NCI-H1092 (cell line): ENCODE measurements around the gene FRYL.

ENCODE experiments used
- DNase-seq: peaks from one replicate; lab custom pipeline; 2025; lab: John Stamatoyannopoulos, UW

Gene FRYL

GRCh38 chr4:48557478-48557877 is 222.6 kb downstream of the FRYL start:
- DNase-seq, result no peak

- no peak for DNase-seq
Observed at GRCh38 chr4:48556268-48556667, 223.8 kb downstream of the FRYL start.

- no peak for DNase-seq
Observed at GRCh38 chr4:48554606-48555005, 225.5 kb downstream of the FRYL start.

- DNase-seq, result no peak
Observed at GRCh38 chr4:48553720-48554119, 226.4 kb downstream of the FRYL start.

- DNase-seq, result no peak
Observed at GRCh38 chr4:48546336-48546735, 233.7 kb downstream of the FRYL start.

- DNase-seq, result no peak
Observed at GRCh38 chr4:48543796-48544195, 236.3 kb downstream of the FRYL start.

- no peak for DNase-seq
Observed at GRCh38 chr4:48542888-48543287, 237.2 kb downstream of the FRYL start.

- DNase-seq, result no peak
Observed at GRCh38 chr4:48539597-48539996, 240.5 kb downstream of the FRYL start.

- DNase-seq, result no peak
Observed at GRCh38 chr4:48538358-48538757, 241.7 kb downstream of the FRYL start.

GRCh38 chr4:48526406-48526805 is 253.7 kb downstream of the FRYL start:
- DNase-seq, result no peak

- no peak for DNase-seq
Observed at GRCh38 chr4:48518143-48518542, 261.9 kb downstream of the FRYL start.

GRCh38 chr4:48509543-48509942 is 270.5 kb downstream of the FRYL start:
- no peak for DNase-seq

GRCh38 chr4:48506716-48507115 is 273.4 kb downstream of the FRYL start:
- DNase-seq, result no peak

GRCh38 chr4:48504352-48504751 is 275.7 kb downstream of the FRYL start:
- DNase-seq, result no peak

- no peak for DNase-seq
Observed at GRCh38 chr4:48504026-48504330, 276.1 kb downstream of the FRYL start.

GRCh38 chr4:48503233-48504025 is 276.6 kb downstream of the FRYL start:
- no peak for DNase-seq

GRCh38 chr4:48499551-48500066 is 280.5 kb downstream of the FRYL start:
- DNase-seq, result no peak

GRCh38 chr4:48498895-48499294 is 281.2 kb downstream of the FRYL start:
- DNase-seq, result no peak

GRCh38 chr4:48495941-48496340 is 284.1 kb downstream of the FRYL start:
- no peak for DNase-seq

- DNase-seq, result no peak
Observed at GRCh38 chr4:48493452-48494100, 286.5 kb downstream of the FRYL start.

- no peak for DNase-seq
Observed at GRCh38 chr4:48491514-48492176, 288.4 kb downstream of the FRYL start.

GRCh38 chr4:48490680-48491513 is 289.2 kb downstream of the FRYL start:
- no peak for DNase-seq
